ENCODE measurements around the gene PHKA1.
"Not testable (repeated sequence)": the region's sequence is repeated elsewhere in the genome, so short reads cannot be mapped to it uniquely, and the experiment has no call there.

The PHKA1 gene

GRCh38 chrX:72663737-72664136 lies 50.4 kb downstream of the PHKA1 start:
- DNase-seq, result no peak

GRCh38 chrX:72662020-72662747 lies 51.9 kb downstream of the PHKA1 start:
- no peak for DNase-seq

GRCh38 chrX:72659723-72660122 lies 54.4 kb downstream of the PHKA1 start:
- no peak for DNase-seq

- DNase-seq, result no peak
These were observed 62.0 kb downstream of the PHKA1 start for GRCh38 chrX:72652082-72652481.

- no peak for DNase-seq
These were observed 69.2 kb downstream of the PHKA1 start for GRCh38 chrX:72644946-72645345.

- DNase-seq, result no peak
These were observed 72.5 kb downstream of the PHKA1 start for GRCh38 chrX:72641611-72642010.

- no peak for DNase-seq
These were observed 78.2 kb downstream of the PHKA1 start for GRCh38 chrX:72635930-72636329.

- no peak for DNase-seq
These were observed 79.8 kb downstream of the PHKA1 start for GRCh38 chrX:72634331-72634730.

GRCh38 chrX:72630185-72630584 lies 83.9 kb downstream of the PHKA1 start:
- no peak for DNase-seq

GRCh38 chrX:72624194-72624593 lies 89.9 kb downstream of the PHKA1 start:
- DNase-seq, result no peak

- DNase-seq, result no peak
These were observed 92.3 kb downstream of the PHKA1 start for GRCh38 chrX:72621625-72622485.

GRCh38 chrX:72621163-72621562 lies 92.9 kb downstream of the PHKA1 start:
- no peak for DNase-seq

GRCh38 chrX:72620550-72621145 lies 93.5 kb downstream of the PHKA1 start:
- DNase-seq, result no peak

GRCh38 chrX:72609313-72609712 lies 104.8 kb downstream of the PHKA1 start:
- DNase-seq, result no peak

- no peak for DNase-seq
These were observed 109.4 kb downstream of the PHKA1 start for GRCh38 chrX:72604705-72605104.

- no peak for DNase-seq
These were observed 110.0 kb downstream of the PHKA1 start for GRCh38 chrX:72604112-72604511.

- not testable (repeated sequence) for DNase-seq
These were observed 123.1 kb downstream of the PHKA1 start for GRCh38 chrX:72591038-72591437.

- no peak for DNase-seq
These were observed 129.9 kb downstream of the PHKA1 start for GRCh38 chrX:72584163-72584562.

GRCh38 chrX:72576141-72576894 lies 137.8 kb downstream of the PHKA1 start:
- no peak for DNase-seq

- no peak for DNase-seq
These were observed 141.0 kb downstream of the PHKA1 start for GRCh38 chrX:72573158-72573511.

GRCh38 chrX:72572248-72573157 lies 141.6 kb downstream of the PHKA1 start, which contains the start of gene HDAC8:
Gene HDAC8, minus strand, starts transcription at chrX:72572843. Its CDS starts 82 bp downstream, at chrX:72572761.
- DNase-seq, result peak; percentile 51 to 59

- no peak for DNase-seq
These were observed 144.3 kb downstream of the PHKA1 start for GRCh38 chrX:72569786-72570185.
